ENCODE results near the gene KIF1B. TPM values are rescaled to one million over a fixed set of nuclear protein-coding genes. Genes with fewer than 3 reads are reported as not detected.

The KIF1B gene
- total RNA-seq, 1 experiment from 2014 or later: 69.5 TPM

GRCh38 chr1:10211805-10212410 is 1.5 kb downstream of the KIF1B start:
- ChIA-PET CTCF (no interaction called here), POLR2A (ENCODE audit: low non-redundant PET) (no interaction called here)
- Histone ChIP-seq H3K4me3 (ENCODE audit: low read depth, low read length, poor library complexity, severe bottlenecking) (peak overlapping the region; percentile 90), H3K27ac (ENCODE audit: low read depth, low read length, poor library complexity, severe bottlenecking) (peak overlapping the region; percentile 90), H3K36me3 (ENCODE audit: insufficient read depth, low read length, poor library complexity, severe bottlenecking) (no peaks in the 10 kb centered on the region), H3K27me3 (replicated peaks; ENCODE audit: insufficient read depth, low read depth, low read length, poor library complexity) (no peaks in the 10 kb centered on the region), H3K9me3 (ENCODE audit: low read depth, low read length, poor library complexity, severe bottlenecking) (no peaks in the 10 kb centered on the region), H3K4me1 (ENCODE audit: insufficient read depth, low read length, poor library complexity, severe bottlenecking) (peaks cover 16% of the 10 kb centered on the region)
- BruUV-seq (replicated peaks): no TSS peak
- intact Hi-C loops (cut with micrococcal nuclease; ENCODE audit: unreplicated experiment): loop anchor here (10.0 kb wide), 1 partner anchor 133 kb away; no protein-coding TSS in a partner anchor
- no peak for TF ChIP-seq EZH2 (IDR thresholded peaks at IDR 0.05; ENCODE audit: borderline replicate concordance, low read depth, low read length, poor library complexity, severe bottlenecking)
- TF ChIP-seq CTCF (conservative IDR thresholded peaks at IDR 0.05; ENCODE audit: low read depth, low read length): no peak
- DNase-seq (ENCODE audit: low spot score): peak; percentile 50

- no peak for TF ChIP-seq CTCF (conservative IDR thresholded peaks at IDR 0.05; ENCODE audit: low read depth, low read length)
- no peak for TF ChIP-seq EZH2 (IDR thresholded peaks at IDR 0.05; ENCODE audit: borderline replicate concordance, low read depth, low read length, poor library complexity, severe bottlenecking)
- intact Hi-C loops (cut with micrococcal nuclease; ENCODE audit: unreplicated experiment): loop anchor here (10.0 kb wide), 1 partner anchor 132 kb away; no protein-coding TSS in a partner anchor
- peak overlapping the region; percentile 90 for H3K4me3 ChIP-seq (ENCODE audit: low read depth, low read length, poor library complexity, severe bottlenecking)
- no peaks in the 10 kb centered on the region for H3K27me3 ChIP-seq (replicated peaks; ENCODE audit: insufficient read depth, low read depth, low read length, poor library complexity)
- no peaks in the 10 kb centered on the region for H3K36me3 ChIP-seq (ENCODE audit: insufficient read depth, low read length, poor library complexity, severe bottlenecking)
- H3K9me3 ChIP-seq (ENCODE audit: low read depth, low read length, poor library complexity, severe bottlenecking): no peaks in the 10 kb centered on the region
- ChIA-PET POLR2A (ENCODE audit: low non-redundant PET) (no interaction called here), CTCF (no interaction called here)
- H3K27ac ChIP-seq (ENCODE audit: low read depth, low read length, poor library complexity, severe bottlenecking): peak overlapping the region; percentile 90
- peaks cover 16% of the 10 kb centered on the region for H3K4me1 ChIP-seq (ENCODE audit: insufficient read depth, low read length, poor library complexity, severe bottlenecking)
- no TSS peak for BruUV-seq (replicated peaks)
- DNase-seq (ENCODE audit: low spot score): no peak
Observed at GRCh38 chr1:10212476-10212875, 2.1 kb downstream of the KIF1B start.

GRCh38 chr1:10213186-10213705 is 2.9 kb downstream of the KIF1B start:
- ChIA-PET CTCF (no interaction called here), POLR2A (ENCODE audit: low non-redundant PET) (no interaction called here)
- intact Hi-C loops (cut with micrococcal nuclease; ENCODE audit: unreplicated experiment): loop anchor here (10.0 kb wide), 1 partner anchor 132 kb away; no protein-coding TSS in a partner anchor

More at GRCh38 chr1:10213186-10213705, 2.9 kb downstream of the KIF1B start:
- Histone ChIP-seq H3K4me3 (ENCODE audit: low read depth, low read length, poor library complexity, severe bottlenecking) (peak overlapping the region; percentile 22), H3K27ac (ENCODE audit: low read depth, low read length, poor library complexity, severe bottlenecking) (peak overlapping the region; percentile 75), H3K27me3 (replicated peaks; ENCODE audit: insufficient read depth, low read depth, low read length, poor library complexity) (no peaks in the 10 kb centered on the region), H3K4me1 (ENCODE audit: insufficient read depth, low read length, poor library complexity, severe bottlenecking) (peaks cover 16% of the 10 kb centered on the region), H3K9me3 (ENCODE audit: low read depth, low read length, poor library complexity, severe bottlenecking) (no peaks in the 10 kb centered on the region), H3K36me3 (ENCODE audit: insufficient read depth, low read length, poor library complexity, severe bottlenecking) (no peaks in the 10 kb centered on the region)
- TF ChIP-seq CTCF (conservative IDR thresholded peaks at IDR 0.05; ENCODE audit: low read depth, low read length) (no peak), EZH2 (IDR thresholded peaks at IDR 0.05; ENCODE audit: borderline replicate concordance, low read depth, low read length, poor library complexity, severe bottlenecking) (no peak)
- no TSS peak for BruUV-seq (replicated peaks)
- no peak for DNase-seq (ENCODE audit: low spot score)
